ENCODE results near the gene LRWD1. TPM values are rescaled to one million over a fixed set of nuclear protein-coding genes. Genes with fewer than 3 reads are reported as not detected.

Gene LRWD1
- total and polyA plus RNA-seq, 12 donors, result 7.3 to 48.9 (median 24.4) TPM

- WGBS, 4 donors, result 32 to 45% (median 39%) methylated on average over 8 to 17 of the region's 17 CpGs
- H3K4me1 ChIP-seq (replicated peaks in 1 of 2), result peaks cover 13 to 32% of the 10 kb centered on the region in 2 donors
Observed at GRCh38 chr7:102431617-102432298, 33.0 kb upstream of the LRWD1 start.

GRCh38 chr7:102432442-102433218 lies 32.2 kb upstream of the LRWD1 start:
- intact Hi-C loops (cut with DNase I), result no loop called here
- TF ChIP-seq POLR2A (IDR thresholded peaks at IDR 0.05) (no peak), CTCF (IDR thresholded peaks at IDR 0.05) (no peak)
- peaks cover 0 to 2% of the 10 kb centered on the region in 2 donors for H3K36me3 ChIP-seq (replicated peaks in 1 of 2)
- peak in 1 of 7 donors; percentile 34 for DNase-seq
- peak overlapping the region in 4 of 5 donors; percentile 53 to 86 (median 75) for H3K27ac ChIP-seq
- 31 to 64% (median 45%) methylated on average over 13 to 27 of the region's 27 CpGs for WGBS, 4 donors
- peaks cover 13 to 32% of the 10 kb centered on the region in 2 donors for H3K4me1 ChIP-seq (replicated peaks in 1 of 2)
- no peaks in the 10 kb centered on the region for H3K27me3 ChIP-seq
- H3K9me3 ChIP-seq (replicated peaks in 1 of 3), result no peaks in the 10 kb centered on the region
- H3K4me3 ChIP-seq, result peak overlapping the region in 2 of 4 donors; percentile 46 to 99

More at GRCh38 chr7:102431617-102432298, 33.0 kb upstream of the LRWD1 start:
- no peaks in the 10 kb centered on the region for H3K9me3 ChIP-seq (replicated peaks in 1 of 3)
- H3K27ac ChIP-seq, result peak overlapping the region; percentile 53 to 82 (median 73)
- peaks cover 0 to 10% of the 10 kb centered on the region in 2 donors for H3K36me3 ChIP-seq (replicated peaks in 1 of 2)
- DNase-seq, result peak in 5 of 7 donors; percentile 54 to 87 (median 69)
- TF ChIP-seq POLR2A (IDR thresholded peaks at IDR 0.05), result no peak
- H3K4me3 ChIP-seq, result no peak overlapping the region
- H3K27me3 ChIP-seq, result no peaks in the 10 kb centered on the region
- intact Hi-C loops (cut with DNase I), result no loop called here

GRCh38 chr7:102433219-102434038 lies 31.4 kb upstream of the LRWD1 start, which contains the start of gene ORAI2:
Gene ORAI2, plus strand, starts transcription at chr7:102433575. Its CDS starts 5,382 bp downstream, at chr7:102438957.
- TF ChIP-seq POLR2A (IDR thresholded peaks at IDR 0.05) (peak in 1 of 2 donors; percentile 2), CTCF (IDR thresholded peaks at IDR 0.05) (no peak)
- H3K9me3 ChIP-seq (replicated peaks in 1 of 3), result no peaks in the 10 kb centered on the region
- DNase-seq, result peak; percentile 70 to 90 (median 83)
- H3K4me3 ChIP-seq, result peak within 1 kb of the TSS; percentile 46 to 99 (median 78)
- no peaks in the 10 kb centered on the region for H3K36me3 ChIP-seq (replicated peaks in 1 of 2)
- peaks cover 13 to 32% of the 10 kb centered on the region in 2 donors for H3K4me1 ChIP-seq (replicated peaks in 1 of 2)
- H3K27ac ChIP-seq, result peak within 1 kb of the TSS in 4 of 5 donors; percentile 53 to 86 (median 75)
- H3K27me3 ChIP-seq, result no peaks in the 10 kb centered on the region
- intact Hi-C loops (cut with DNase I), result no loop called here
- WGBS, 4 donors, result 0 to 3% (median 1%) methylated on average over 5 to 89 of the region's 90 CpGs

GRCh38 chr7:102434039-102434486 lies 30.7 kb upstream of the LRWD1 start:
- H3K4me1 ChIP-seq (replicated peaks in 1 of 2), result peaks cover 13 to 32% of the 10 kb centered on the region in 2 donors
- peak overlapping the region in 2 of 4 donors; percentile 15 to 99 for H3K4me3 ChIP-seq
- H3K27ac ChIP-seq, result peak overlapping the region in 2 of 5 donors; percentile 59 to 86
- no peak for DNase-seq
- no peaks in the 10 kb centered on the region for H3K27me3 ChIP-seq
- H3K36me3 ChIP-seq (replicated peaks in 1 of 2), result no peaks in the 10 kb centered on the region
- H3K9me3 ChIP-seq (replicated peaks in 1 of 3), result no peaks in the 10 kb centered on the region
- intact Hi-C loops (cut with DNase I), result no loop called here
- TF ChIP-seq CTCF (IDR thresholded peaks at IDR 0.05) (no peak), POLR2A (IDR thresholded peaks at IDR 0.05) (no peak)
- 13 to 33% (median 30%) methylated on average over 6 to 9 of the region's 9 CpGs for WGBS, 4 donors
